GM18951 (cell line): ENCODE measurements around the gene DDX46.
"Not testable (repeated sequence)": the region's sequence is repeated elsewhere in the genome, so short reads cannot be mapped to it uniquely, and the experiment has no call there.

Experiments used
- POLR2A ChIP-seq: IDR thresholded peaks from 4 replicates; pipeline ENCODE4 v1.6.1; 2011; ENCODE audit warnings: mild to moderate bottlenecking; ENCODE audit not compliant: insufficient read length, insufficient read depth; ENCODE audit errors: extremely low read depth
- in situ Hi-C: fragments of 300-500 bp; cut with MboI; formaldehyde crosslinking; loops from one replicate; pipeline ENCODE4 v1.12.0; 2022; ENCODE audit warnings: low sequenced_read_pairs, mixed read lengths, inconsistent platforms; ENCODE audit not compliant: unreplicated experiment

DDX46 gene

DNA sequence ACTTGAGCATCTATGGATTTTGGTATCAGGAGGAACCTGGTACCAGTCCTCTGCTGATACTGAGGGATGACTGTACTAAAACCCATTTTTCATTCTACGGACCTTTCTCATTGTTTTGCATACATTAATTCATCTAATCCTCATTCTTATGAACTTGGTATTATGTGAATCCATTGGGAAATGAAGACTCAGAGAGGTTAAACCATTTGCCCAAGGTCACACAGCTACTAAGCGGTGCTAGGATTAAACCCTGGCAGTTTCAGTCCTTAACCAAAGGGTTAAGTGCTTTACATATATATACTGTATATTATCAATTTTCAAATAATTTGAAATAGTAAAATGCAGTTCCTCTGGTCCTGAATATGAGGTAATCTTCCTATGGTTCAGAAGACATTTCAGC is 16.4 kb upstream of the DDX46 start:
- no peak for TF ChIP-seq POLR2A
- in situ Hi-C loops = no loop called here

DNA sequence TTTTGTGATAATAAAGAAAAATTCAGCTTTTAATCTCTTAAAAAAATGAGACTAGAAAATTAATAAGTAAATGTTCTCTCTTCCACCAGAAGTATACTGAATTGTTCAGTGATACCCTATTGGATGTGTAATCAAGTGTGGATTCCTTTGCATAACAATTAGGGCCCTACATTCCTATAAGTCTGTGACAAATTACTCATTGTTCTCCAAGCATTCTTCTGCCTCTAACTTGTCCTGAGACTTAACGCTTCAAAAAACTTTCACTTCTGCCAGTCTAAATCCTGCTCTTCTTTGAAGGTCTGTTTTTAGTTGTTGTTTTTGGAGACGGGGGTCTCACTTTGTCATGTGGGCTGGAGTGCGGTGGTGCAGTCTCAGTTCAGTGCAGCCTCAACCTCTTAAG is 9.2 kb upstream of the DDX46 start:
- TF ChIP-seq POLR2A = no peak
- in situ Hi-C loops = no loop called here

DNA sequence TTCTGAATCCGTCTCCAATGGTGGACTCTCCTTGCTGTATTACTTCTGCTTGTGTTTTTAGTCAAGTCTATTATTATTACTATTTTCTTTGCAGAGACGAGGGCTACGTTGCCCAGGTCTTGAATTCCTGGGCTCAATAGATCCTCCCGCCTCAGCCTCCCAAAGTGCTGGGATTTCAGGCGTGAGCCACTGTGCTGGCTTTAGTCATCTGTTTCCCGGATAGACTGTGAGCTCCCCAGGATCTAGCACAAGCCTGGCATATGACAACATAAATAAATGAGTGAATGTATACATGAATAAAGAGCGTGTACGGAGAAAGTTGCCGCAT is 439 bp upstream of the DDX46 start:
- in situ Hi-C loops = no loop called here
- no peak for TF ChIP-seq POLR2A

DNA sequence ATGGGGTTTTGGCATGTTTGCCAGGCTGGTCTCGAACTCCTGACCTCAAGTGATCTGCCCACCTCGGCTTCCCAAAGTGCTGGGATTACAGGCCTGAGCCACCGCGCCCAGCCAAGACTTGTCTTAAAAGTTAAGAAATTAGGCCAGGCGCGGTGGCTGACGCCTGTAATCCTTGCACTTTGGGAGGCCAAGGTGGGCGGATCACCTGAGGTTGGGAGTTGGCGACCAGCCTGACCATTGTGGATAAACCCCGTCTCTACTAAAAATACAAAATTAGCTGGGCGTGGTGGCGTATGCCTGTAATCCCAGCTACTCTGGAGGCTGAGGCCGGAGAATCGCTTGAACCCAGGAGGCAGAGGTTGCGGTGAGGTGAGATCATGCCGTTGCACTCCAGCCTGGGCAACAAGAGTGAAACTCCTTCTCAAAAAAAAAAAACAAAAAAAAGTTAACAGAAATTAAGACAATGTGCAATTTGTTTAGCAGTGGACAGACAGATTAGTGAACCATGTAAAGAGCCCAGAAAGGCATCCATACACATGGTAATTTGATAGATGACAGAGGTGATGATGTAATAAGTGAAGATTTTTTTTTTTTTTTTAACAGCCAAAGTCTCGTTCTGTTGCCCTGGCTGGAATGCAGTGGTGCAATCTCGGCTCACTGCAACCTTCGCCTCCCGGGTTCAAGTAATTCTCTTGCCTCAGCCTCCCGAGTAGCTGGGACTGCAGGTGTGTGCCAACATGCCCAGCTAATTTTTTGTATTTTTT is 9.1 kb downstream of the DDX46 start:
- in situ Hi-C loops = not testable (repeated sequence)

DNA sequence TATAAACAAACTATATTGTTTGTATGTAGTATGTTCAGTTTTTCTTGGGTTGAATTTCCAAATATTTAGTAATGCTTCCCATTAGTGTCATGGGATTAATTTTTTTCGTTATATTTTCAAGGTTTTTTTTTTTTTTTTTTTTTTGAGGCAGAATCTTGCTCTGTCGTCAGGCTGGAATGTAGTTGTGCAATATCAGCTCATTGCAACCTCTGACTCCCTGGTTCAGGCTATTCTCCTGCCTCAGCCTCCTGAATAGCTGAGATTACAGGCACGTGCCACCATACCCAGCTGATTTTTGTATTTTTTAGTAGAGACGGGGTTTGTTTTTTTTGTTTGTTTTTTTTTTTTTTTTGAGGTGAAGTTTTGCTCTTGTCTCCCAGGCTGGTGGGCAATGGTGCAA is 10.6 kb downstream of the DDX46 start:
- TF ChIP-seq POLR2A = no peak
- in situ Hi-C loops = no loop called here

DNA sequence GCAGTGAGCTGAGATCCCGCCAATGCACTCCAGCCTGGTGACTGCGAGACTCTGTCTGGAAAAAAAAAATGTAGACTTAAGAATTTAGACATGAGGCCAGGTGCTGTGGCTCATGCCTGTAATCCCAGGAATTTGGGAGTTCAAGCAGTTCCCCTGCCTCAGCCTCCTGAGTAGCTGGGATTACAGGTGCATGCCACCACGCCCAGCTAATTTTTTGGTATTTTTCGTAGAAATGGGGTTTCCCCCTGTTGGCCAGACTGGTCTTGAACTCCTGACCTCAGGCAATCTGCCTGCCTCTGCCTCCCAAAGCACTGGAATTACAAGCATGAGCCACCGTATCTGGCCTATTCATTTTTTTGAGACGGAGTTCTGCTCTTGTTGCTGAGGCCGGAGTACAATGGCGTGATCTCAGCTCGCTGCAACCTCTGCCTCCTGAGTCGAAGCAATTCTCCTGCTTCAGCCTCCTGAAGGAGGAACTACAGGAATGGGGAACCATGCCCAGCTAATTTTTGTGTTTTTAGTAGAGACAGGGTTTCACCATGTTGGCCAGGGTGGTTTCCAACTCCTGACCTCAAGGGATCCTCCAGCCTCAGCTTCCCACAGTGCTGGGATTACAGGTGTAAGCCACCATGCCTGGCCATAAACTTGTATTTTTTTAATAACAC is 14.0 kb downstream of the DDX46 start:
- no peak for TF ChIP-seq POLR2A
- in situ Hi-C loops = no loop called here

DNA sequence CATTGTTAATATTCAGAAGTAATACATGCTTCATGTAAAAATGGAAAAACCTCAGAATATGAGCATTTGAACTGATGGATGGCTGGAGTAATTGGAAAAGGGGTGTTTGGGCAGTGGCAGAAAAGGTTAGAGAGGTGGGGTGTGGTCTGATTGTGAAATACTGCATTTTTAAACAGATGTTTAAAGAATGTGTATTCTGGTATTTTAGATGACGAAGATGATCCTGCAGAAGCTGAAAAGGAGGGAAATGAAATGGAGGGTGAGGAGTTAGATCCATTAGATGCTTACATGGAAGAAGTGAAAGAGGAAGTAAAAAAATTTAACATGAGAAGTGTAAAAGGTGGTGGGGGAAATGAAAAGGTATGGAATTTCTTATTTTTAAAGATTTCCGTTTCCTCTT is 18.8 kb downstream of the DDX46 start:
- in situ Hi-C loops = no loop called here
- no peak for TF ChIP-seq POLR2A

DNA sequence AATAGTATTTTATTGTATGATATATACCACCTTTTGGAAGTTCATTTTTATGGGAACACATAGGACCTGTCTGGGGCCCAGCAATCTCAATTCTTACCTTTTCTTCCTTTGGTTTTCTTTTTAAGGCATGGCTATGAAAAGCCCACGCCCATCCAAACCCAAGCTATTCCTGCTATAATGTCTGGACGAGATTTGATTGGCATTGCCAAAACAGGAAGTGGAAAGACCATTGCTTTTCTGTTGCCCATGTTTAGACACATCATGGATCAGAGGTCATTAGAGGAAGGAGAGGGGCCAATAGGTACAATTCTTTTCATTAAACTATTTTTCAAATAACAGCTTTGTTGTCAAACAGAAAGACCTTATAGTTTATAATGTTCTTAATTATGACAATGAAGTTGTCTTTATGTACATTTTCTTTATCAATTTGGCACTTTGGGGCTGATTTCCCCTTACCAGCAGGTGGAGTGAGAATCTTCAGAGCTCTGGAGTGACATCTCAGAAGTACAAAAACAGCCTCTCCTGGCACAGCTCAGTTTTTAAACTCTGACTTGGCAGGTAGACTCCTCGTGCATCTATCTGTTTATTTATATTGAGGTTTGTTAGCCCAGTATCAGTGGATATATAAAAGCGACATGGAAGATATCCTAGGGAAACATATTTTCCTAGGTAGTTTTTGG is 25.8 kb downstream of the DDX46 start:
- in situ Hi-C loops = no loop called here
- TF ChIP-seq POLR2A = no peak

DNA sequence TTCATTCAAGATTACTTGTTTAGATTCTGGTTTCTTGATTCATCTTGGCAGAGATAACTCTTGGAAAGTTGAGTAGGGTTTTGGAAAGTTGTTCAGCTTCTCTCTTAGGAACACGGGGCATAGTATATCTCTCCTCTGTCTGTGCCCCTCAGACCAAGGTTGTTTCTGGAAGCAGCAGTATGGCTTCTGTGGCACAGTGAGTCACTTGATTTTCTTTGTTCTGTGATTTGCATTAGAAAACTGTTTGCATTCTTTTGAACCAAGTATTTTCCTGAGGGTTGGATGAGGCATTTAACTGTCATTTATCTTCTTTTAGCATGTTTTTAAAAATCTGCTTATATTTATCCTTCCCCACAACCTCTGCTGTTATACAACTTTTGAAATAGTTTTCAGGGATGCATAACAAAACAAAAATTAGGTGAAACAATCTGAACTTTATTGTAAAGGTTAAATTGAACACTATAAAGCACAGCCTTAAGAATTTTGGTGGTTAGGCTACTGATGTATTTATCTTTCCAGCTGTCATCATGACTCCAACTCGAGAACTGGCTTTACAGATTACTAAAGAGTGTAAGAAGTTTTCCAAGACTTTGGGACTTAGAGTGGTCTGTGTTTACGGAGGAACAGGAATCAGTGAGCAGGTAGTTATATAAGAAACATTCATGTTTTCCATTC is 26.5 kb downstream of the DDX46 start:
- no peak for TF ChIP-seq POLR2A
- in situ Hi-C loops = no loop called here

DNA sequence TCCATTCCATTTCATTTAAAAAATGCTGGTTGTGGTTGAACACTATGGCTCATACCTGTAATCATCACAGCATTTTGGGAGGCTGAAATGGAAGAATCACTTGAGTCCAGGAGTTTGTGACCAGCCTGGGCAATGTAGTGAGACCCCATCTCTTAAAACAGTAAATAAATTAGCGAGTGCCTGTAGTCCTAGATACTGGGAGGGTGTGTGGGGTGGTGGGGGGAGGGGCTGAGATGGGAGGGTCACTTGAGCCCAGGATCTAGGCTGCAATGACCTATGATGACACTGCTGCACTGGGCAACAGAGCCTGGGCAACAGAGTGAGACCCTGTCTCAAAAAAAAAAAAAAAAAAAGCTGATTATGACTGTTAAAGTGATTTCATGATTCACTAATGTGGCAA is 29.1 kb downstream of the DDX46 start:
- TF ChIP-seq POLR2A = no peak
- in situ Hi-C loops = no loop called here

DNA sequence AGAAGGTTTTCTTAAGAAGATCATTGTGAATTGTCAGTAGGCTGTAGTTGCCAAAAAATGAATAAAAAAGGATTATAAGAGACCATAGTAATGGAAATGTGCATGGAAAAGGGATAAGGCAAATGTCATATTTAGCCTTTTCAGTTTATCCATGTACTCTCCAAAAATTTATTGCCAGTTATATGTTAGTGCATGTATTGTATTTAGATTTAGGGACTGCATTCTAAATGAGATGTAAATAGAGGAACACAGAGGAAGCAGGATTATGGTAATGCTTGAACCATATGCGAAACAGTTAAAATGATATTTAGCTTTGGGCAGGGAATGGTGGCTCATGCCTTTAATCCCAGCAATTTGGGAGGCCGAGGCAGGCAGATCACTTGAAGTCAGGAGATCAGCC is 33.0 kb downstream of the DDX46 start:
- TF ChIP-seq POLR2A = no peak
- in situ Hi-C loops = no loop called here

DNA sequence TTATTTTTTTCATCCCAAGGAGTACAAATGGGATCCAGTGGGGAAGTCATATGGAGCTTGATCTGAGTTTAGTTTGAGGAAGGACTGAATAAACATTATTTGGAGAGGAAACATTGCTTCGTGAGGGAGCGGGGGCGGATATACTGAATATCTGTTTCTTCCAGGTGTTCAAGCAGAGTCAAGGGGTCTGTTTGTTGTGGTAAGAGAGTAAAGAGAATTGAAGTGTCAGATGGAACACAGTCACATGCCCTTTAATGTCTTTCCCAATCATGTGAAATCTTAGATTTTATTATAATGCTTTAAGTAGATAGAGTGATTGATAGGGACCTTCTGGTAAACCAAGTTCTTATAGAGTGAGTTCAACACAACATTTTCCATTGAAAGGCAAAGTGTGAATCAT is 33.7 kb downstream of the DDX46 start:
- in situ Hi-C loops = no loop called here
- no peak for TF ChIP-seq POLR2A

DNA sequence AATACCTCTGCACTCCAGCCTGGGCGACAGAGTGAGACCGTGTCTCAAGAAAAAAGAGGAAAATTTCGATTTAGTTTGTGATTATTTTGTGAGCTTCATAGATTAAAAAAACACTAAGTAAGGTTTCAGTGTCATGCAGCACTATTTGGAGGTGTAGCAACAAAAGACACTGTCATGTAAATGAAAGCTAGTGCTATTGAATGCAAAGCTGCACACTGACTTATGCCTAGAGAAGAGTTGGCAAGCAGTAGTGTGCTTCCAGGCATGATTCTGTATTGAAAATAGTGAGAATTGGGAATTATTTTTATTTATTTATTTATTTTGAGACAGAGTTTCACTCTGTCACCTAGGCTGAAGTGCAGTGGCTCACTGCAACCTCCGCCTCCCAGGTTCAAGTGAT is 34.5 kb downstream of the DDX46 start:
- no peak for TF ChIP-seq POLR2A
- in situ Hi-C loops = no loop called here

DNA sequence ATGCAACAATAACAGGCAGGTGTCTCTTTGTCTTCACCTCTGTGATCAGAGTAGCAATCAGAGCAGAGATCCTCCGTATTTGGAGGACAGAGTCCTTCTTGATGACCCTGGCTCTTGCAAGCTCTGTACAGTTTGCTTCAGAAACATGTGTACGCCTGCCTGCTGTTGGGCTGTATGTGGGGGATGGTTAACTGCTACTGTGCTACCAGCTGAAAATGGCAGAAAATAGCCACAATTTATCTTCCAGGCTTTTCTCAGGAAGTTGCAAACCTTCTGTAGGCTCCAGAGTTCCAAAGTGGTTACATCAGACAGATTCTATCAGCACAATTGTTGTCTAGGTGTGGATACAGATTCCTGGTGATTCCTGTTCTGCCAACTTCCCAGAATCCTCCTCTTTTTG is 35.5 kb downstream of the DDX46 start:
- no peak for TF ChIP-seq POLR2A
- in situ Hi-C loops = no loop called here
